B cell (primary cell): ENCODE data around the gene CPNE4. TPM values are rescaled to one million over a fixed set of nuclear protein-coding genes. Genes with fewer than 3 reads are reported as not detected.

Source experiments
- ATAC-seq: fragments of 200-7000 bp; cut with Tn5 transposase; one replicate; pipeline ENCODE4 v1.10.0; 2021; ENCODE audit warnings: low read depth, mild to moderate bottlenecking, moderate number of reproducible peaks, moderate library complexity
- CTCF ChIA-PET: fragments of 350-600 bp; sonication (Branson Sonifier 250); formaldehyde crosslinking; loops from one replicate; lab custom pipeline; 2021; ENCODE audit warnings: antibody characterized with exemption, inconsistent platforms; lab: Charles Lee
- POLR2A ChIA-PET: fragments of 350-600 bp; sonication (Branson Sonifier 250); formaldehyde crosslinking; loops from one replicate; lab custom pipeline; 2021; ENCODE audit warnings: antibody characterized with exemption; lab: Charles Lee
- DNase-seq: peaks from one replicate; pipeline ENCODE4 v3.0.0; 2013
- H2AFZ ChIP-seq: 2 replicates; pipeline ENCODE4 v1.6.1; 2012; ENCODE audit warnings: mild to moderate bottlenecking, low read depth, low read length; ENCODE audit not compliant: insufficient read depth, poor library complexity, severe bottlenecking
- H3K27ac ChIP-seq, 2 donors: 1 replicate in 1 of 2; 2 replicates in 1 of 2; pipeline ENCODE4 v1.5.1; 2012 to 2013; ENCODE audit warnings: low read length in 2 of 2, mild to moderate bottlenecking in 2 of 2, moderate library complexity in 1 of 2
- H3K27me3 ChIP-seq, 4 experiments: fragments of 200-600 bp in 1 of 4; sonication (generic) in 1 of 4; replicated peaks in 1 of 4; 1 replicate in 2 of 4; 2 replicates in 2 of 4; pipeline versions ENCODE4 v1.6.1 to v1.7.0; 2013 to 2016; ENCODE audit warnings: low read length in 3 of 4, mild to moderate bottlenecking in 2 of 4, mixed read lengths in 1 of 4, moderate library complexity in 1 of 4; ENCODE audit not compliant: insufficient read depth in 4 of 4, control insufficient read depth in 3 of 4; ENCODE audit errors: control extremely low read depth in 1 of 4
- H3K36me3 ChIP-seq, 2 experiments: replicated peaks in 1 of 2; 1 replicate in 1 of 2; 2 replicates in 1 of 2; pipeline versions ENCODE4 v1.6.1 to v1.7.1; 2013; ENCODE audit warnings: low read length in 1 of 2; ENCODE audit not compliant: insufficient read depth in 2 of 2, control insufficient read depth in 1 of 2; ENCODE audit errors: control extremely low read depth in 1 of 2, extremely low read depth in 1 of 2
- H3K4me1 ChIP-seq, 2 donors: fragments of 200-600 bp in 1 of 2; sonication (generic) in 1 of 2; 1 replicate in 1 of 2; 2 replicates in 1 of 2; pipeline versions ENCODE4 v1.5.1 to v1.6.1; 2013 to 2017; ENCODE audit warnings: low read length in 2 of 2; ENCODE audit not compliant: control insufficient read depth in 2 of 2, insufficient read depth in 2 of 2
- H3K4me2 ChIP-seq: replicated peaks from 2 replicates; pipeline ENCODE3; 2012; ENCODE audit warnings: mild to moderate bottlenecking, low read depth, low read length; ENCODE audit not compliant: poor library complexity, severe bottlenecking
- H3K4me3 ChIP-seq, 5 experiments: fragments of 200-600 bp in 1 of 5; sonication (generic) in 1 of 5; 1 replicate in 3 of 5; 2 replicates in 2 of 5; pipeline versions ENCODE4 v1.5.1 to v1.7.0; 2011 to 2016; ENCODE audit warnings: low read length in 4 of 5, mild to moderate bottlenecking in 4 of 5, low read depth in 2 of 5, control low read depth in 1 of 5, moderate library complexity in 1 of 5; ENCODE audit not compliant: insufficient read depth in 1 of 5; ENCODE audit errors: control extremely low read depth in 1 of 5, extremely low read depth in 1 of 5
- H3K79me2 ChIP-seq: fragments of 200-600 bp; sonication (generic); one replicate; pipeline ENCODE4 v1.6.0; 2016; ENCODE audit warnings: low read length; ENCODE audit not compliant: control insufficient read depth, insufficient read depth
- H3K9ac ChIP-seq: fragments of 200-600 bp; sonication (generic); 2 replicates; pipeline ENCODE4 v1.6.1; 2017; ENCODE audit warnings: mild to moderate bottlenecking, low read length, moderate library complexity
- H3K9me3 ChIP-seq, 3 donors: one replicate each; pipeline versions ENCODE4 v1.6.1 to v1.7.1; 2013; ENCODE audit warnings: low read length in 2 of 3; ENCODE audit not compliant: control insufficient read depth in 2 of 3, insufficient read depth in 1 of 3; ENCODE audit errors: control extremely low read depth in 1 of 3
- H4K20me1 ChIP-seq: 2 replicates; pipeline ENCODE4 v1.6.0; 2012; ENCODE audit warnings: mild to moderate bottlenecking, low read length; ENCODE audit not compliant: insufficient read depth, control insufficient read depth, poor library complexity, severe bottlenecking
- H3K27ac Mint-ChIP-seq: one replicate; pipeline ENCODE4 v1.8.0; 2021; ENCODE audit warnings: mixed read lengths
- H3K27me3 Mint-ChIP-seq: one replicate; pipeline ENCODE4 v1.8.0; 2021; ENCODE audit warnings: mixed read lengths
- H3K4me1 Mint-ChIP-seq: one replicate; pipeline ENCODE4 v1.8.0; 2021; ENCODE audit warnings: mixed read lengths
- H3K4me3 Mint-ChIP-seq: one replicate; pipeline ENCODE4 v1.8.0; 2021; ENCODE audit warnings: mixed read lengths
- H3K9me3 Mint-ChIP-seq: one replicate; pipeline ENCODE4 v1.8.0; 2022; ENCODE audit warnings: mixed read lengths; ENCODE audit not compliant: insufficient read depth
- EZH2 ChIP-seq: IDR thresholded peaks from 2 replicates; pipeline ENCODE4 v1.6.1; 2012; ENCODE audit warnings: borderline replicate concordance, low read depth, mild to moderate bottlenecking, moderate library complexity, low read length; ENCODE audit not compliant: insufficient read depth, poor library complexity, severe bottlenecking
- WGBS: methylation state at CpG from one replicate; pipeline ENCODE4 v1.1.5; 2013; ENCODE audit warnings: missing lambda C conversion rate; ENCODE audit not compliant: insufficient coverage; 5-methylcytosine and 5-hydroxymethylcytosine counted together
- intact Hi-C: fragments of 100-400 bp; cut with micrococcal nuclease; formaldehyde crosslinking; loops from one replicate; pipeline ENCODE4 v1.10.0; 2022
- polyA plus RNA-seq: library from polyadenylated mRNA; depleted of rRNA; stranded (reverse); fragments of >200 nt; gene quantifications from 2 replicates; pipeline ENCODE4 v1.2.3, GENCODE V29; 2012
- total RNA-seq, 2 donors: library from RNA; stranded (reverse); fragments of 120-200 nt in 1 of 2; gene quantifications; 1 replicate in 1 of 2; 2 replicates in 1 of 2; pipeline versions ENCODE4 v1.2.3 to v1.2.4, GENCODE V29; 2013 to 2022
- TF ChIP-seq, protein P1 (sequence below): fragments of 200-600 bp; IDR thresholded peaks from one replicate; pipeline ENCODE4 v1.8.0; 2022; ENCODE audit warnings: antibody characterized with exemption, mild to moderate bottlenecking

The CPNE4 gene
- total and polyA plus RNA-seq, 2 donors (not counting 1 experiment from before 2014, with no cell fraction given) = not detected

DNA sequence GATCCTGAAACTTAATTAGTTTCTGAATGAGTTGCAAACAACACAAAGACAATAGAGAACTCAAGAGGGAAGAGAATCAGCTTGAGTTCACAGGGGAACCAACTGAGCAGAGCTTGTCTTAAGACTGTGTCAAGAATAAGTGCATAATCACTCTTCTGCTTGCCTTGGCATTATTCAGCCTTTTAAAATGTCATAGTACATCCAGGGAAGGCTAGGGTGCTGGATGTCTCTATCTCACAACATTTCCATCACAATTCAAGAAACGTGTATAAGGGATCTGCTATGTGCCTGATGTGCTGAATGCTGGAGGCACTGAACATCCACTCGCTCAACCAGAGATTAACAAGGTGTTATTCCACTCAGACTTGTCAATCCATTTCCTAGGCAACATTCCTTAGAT lies 122.6 kb downstream of the CPNE4 start:
- Mint-ChIP-seq H3K4me3 (no peak overlapping the region), H3K27ac (no peak overlapping the region), H3K9me3 (peaks cover 2% of the 10 kb centered on the region), H3K27me3 (peaks cover 5% of the 10 kb centered on the region), H3K4me1 (no peaks in the 10 kb centered on the region)
- TF ChIP-seq EZH2 = no peak
- TF ChIP-seq, protein P1, sequence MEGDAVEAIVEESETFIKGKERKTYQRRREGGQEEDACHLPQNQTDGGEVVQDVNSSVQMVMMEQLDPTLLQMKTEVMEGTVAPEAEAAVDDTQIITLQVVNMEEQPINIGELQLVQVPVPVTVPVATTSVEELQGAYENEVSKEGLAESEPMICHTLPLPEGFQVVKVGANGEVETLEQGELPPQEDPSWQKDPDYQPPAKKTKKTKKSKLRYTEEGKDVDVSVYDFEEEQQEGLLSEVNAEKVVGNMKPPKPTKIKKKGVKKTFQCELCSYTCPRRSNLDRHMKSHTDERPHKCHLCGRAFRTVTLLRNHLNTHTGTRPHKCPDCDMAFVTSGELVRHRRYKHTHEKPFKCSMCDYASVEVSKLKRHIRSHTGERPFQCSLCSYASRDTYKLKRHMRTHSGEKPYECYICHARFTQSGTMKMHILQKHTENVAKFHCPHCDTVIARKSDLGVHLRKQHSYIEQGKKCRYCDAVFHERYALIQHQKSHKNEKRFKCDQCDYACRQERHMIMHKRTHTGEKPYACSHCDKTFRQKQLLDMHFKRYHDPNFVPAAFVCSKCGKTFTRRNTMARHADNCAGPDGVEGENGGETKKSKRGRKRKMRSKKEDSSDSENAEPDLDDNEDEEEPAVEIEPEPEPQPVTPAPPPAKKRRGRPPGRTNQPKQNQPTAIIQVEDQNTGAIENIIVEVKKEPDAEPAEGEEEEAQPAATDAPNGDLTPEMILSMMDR = no peak
- no CpG with 5 or more reads among the region's 2 CpGs for WGBS
- Histone ChIP-seq H3K4me1 (no peaks in the 10 kb centered on the region), H3K79me2 (no peaks in the 10 kb centered on the region), H3K27ac (no peak overlapping the region), H3K9me3 (no peaks in the 10 kb centered on the region), H4K20me1 (no peaks in the 10 kb centered on the region), H2AFZ (no peak overlapping the region), H3K4me3 (no peak overlapping the region), H3K36me3 (no peaks in the 10 kb centered on the region), H3K9ac (no peak overlapping the region), H3K27me3 (no peaks in the 10 kb centered on the region), H3K4me2 (no peak overlapping the region)
- ChIA-PET POLR2A (no interaction called here), CTCF (no interaction called here)
- DNase-seq (no peak), ATAC-seq (no peak)
- intact Hi-C loops = no loop called here

DNA sequence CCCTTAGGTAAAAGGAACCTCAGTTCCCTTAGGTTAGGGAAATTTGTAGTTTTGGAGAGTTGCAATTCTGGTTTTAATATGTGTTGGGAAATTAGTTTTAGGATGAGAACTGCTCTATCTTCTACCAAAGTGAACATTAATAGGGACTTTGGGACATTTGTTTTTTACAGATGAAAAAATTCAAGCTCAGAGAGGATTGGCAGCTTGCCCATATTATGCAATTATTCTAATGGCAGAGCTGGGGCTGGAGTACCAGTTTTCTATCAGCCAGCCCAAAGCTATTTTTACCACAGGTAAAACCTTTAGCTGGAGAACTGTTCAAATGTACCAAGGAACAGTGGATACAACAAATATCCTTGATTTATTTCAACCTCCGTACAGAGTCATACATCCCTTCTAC lies 127.0 kb downstream of the CPNE4 start:
- H3K9me3 ChIP-seq = no peaks in the 10 kb centered on the region
- no peak overlapping the region for H3K9ac ChIP-seq
- ATAC-seq (no peak), DNase-seq (no peak)
- H3K4me3 ChIP-seq = no peak overlapping the region
- no peaks in the 10 kb centered on the region for H3K36me3 ChIP-seq
- H3K9me3 Mint-ChIP-seq = peaks cover 2% of the 10 kb centered on the region
- no peak overlapping the region for H3K27ac ChIP-seq
- no peaks in the 10 kb centered on the region for H3K4me1 ChIP-seq
- intact Hi-C loops = no loop called here
- no peak overlapping the region for H3K4me3 Mint-ChIP-seq
- no peak overlapping the region for H2AFZ ChIP-seq
- ChIA-PET POLR2A (no interaction called here), CTCF (no interaction called here)
- no CpG with 5 or more reads among the region's 1 CpG for WGBS
- H3K27me3 Mint-ChIP-seq = peaks cover 5% of the 10 kb centered on the region
- no peaks in the 10 kb centered on the region for H3K4me1 Mint-ChIP-seq
- H3K79me2 ChIP-seq = no peaks in the 10 kb centered on the region
- H3K4me2 ChIP-seq = no peak overlapping the region
- H3K27me3 ChIP-seq = no peaks in the 10 kb centered on the region
- no peak overlapping the region for H3K27ac Mint-ChIP-seq
- H4K20me1 ChIP-seq = no peaks in the 10 kb centered on the region
- TF ChIP-seq, protein P1 = no peak
